ENCODE data around the gene SLC6A7.

- TF ChIP-seq CTCF (IDR thresholded peaks at IDR 0.05) = no peak
- TF ChIP-seq ZFX (IDR thresholded peaks at IDR 0.05; ENCODE audit: borderline replicate concordance) = no peak
Measured at GRCh38 chr5:150252489-150252888, 62.6 kb downstream of the SLC6A7 start.

All from 22Rv1 (cell line).